Activated CD8-positive, alpha-beta memory T cell treated with anti-CD3 and anti-CD28 coated beads, Interleukin-2, amount 50 U/mL, for 4 hours (primary cell): Measurements from ENCODE around the gene CDC37.
"Not testable (repeated sequence)": the region's sequence is repeated elsewhere in the genome, so short reads cannot be mapped to it uniquely, and the experiment has no call there.

Experiments
- DNase-seq: peaks from one replicate; pipeline ENCODE4 v3.0.0-alpha.2; 2020

Gene CDC37

DNA sequence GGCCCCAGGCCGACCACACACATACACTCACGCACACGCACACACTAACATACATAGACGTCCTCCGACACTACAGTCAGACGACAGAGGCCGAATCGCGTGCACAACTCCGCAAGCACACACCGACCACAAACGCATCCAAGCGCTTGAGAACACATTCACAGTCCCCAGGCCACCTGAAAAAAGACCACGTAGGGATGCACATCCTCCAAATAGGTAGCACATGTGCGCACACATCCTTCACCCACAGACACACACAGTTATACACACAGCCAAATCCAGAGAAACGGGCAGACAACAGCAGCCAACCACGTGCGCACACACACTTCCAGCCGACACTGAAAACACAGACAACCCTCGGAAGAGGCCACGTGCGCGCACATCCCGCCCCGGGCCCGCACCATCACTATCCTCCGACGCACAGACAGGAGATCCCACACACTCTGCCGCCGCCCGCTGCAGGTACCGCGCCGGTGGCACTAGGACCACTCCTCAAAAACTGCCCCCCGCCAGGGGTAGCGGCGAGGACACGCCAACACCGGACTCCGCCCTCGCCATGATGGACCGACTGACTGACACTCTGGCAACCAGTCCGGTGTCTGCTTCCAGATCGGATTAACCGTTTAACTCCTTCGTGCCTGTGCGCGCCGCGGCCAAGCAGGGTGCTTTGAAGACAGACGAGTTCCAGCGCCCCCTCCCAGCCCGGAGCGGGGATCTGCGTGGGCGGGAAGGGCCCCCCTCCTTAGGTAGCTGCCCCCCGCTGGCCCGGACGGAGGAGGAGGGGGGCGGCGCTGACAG lies 16.5 kb upstream of the CDC37 start:
- no peak for DNase-seq

DNA sequence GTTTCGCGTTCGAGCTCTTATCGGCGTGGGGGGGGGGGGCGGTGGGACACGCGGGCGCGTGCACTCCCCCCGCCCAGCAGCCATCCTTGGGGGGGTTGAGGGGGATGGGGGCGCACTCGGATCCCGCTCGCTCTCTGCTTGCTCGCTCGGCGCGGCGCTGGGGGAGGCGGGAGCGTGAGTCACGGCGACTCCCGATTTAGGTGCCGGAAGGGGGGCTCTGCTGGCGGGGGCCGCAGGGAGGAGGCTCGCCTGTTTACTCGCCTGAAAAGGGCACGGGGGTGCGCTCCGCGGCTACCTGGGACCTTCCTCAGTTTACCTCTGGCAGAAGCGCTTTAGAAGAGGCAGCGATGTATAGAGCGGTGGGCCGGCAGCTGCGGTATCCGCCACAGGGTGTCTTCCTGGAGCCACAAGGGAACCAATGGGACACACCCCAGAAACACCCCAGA lies 15.9 kb upstream of the CDC37 start:
- peak; percentile 72 for DNase-seq

DNA sequence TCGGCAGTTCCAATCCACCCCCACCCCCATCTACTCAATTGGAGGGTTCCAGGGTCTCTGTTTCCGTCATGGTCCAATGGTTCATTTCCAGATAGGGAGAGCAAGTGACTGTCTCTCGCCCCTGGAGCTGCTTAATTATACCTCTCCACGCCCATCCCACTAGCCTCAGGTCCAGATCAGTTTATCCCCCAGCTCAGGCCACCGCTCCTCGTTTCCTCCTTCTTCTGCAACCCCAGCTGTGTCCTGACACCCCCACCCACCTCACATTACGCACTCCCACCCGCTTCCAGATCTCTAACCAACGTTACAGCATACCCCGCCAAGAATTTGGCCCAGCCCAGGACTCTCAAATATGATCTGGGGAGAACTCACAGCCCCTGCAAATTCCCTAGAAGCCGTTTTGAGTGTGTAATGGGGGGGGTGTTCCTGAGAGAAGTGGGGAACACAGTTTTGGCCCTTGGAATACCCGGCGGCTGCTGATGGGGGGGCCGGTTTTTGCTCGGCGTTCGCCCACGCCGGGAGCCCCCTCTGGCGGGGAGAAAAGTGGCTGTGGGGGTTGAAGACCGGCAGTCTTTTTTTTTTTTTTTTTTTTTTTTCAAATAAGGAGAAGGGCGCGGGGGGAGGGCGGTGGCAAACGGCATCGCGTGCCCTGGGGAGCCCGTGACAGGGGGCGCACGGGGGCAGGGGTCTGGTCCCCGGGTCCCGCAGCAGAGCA lies 15.3 kb upstream of the CDC37 start:
- DNase-seq = no peak

DNA sequence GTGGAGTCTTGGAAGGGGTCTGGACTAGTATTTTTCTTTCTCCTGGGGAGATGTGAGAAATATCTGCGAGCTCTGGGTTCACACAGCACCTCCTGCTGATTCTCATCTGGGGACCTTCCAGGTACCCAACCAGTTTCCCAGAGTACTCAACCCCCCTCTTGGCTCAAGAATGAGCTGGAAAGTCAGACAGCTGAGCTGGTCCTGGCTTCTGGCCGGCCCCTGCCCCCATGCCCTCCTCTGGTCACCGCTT lies 14.8 kb upstream of the CDC37 start:
- DNase-seq = no peak

DNA sequence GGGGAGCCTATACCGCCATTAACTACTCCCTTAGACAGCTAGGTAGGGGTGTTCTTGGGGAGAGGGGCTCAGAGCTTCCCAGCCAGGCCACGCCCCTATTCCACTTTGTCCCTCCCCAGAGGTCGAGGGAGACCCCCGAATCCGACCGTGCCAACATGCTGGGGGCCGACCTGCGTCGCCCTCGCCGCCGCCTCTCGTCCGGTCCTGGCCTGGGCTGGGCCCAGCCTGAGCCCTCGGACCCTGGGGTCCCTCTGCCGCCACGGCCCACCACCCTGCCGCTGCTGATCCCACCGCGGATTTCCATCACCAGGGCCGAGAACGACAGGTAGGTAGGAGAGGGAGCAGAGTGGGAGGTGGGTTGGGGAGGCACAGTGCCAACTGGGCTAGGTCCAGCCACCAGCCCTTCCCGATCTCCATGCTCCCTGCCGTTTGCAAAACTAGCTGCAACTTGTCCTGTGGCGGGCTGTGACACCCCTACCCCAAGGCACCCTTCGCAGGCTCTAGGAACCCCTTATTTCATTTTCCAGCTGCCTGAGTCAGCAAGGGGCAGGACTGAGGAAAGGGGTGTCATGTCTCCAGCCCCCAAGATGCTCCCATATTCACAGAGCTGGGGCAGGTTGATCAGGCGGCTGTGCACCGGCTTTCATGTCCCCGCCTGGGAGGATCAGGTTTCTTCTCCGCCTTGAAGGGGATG lies 14.3 kb upstream of the CDC37 start:
- DNase-seq = no peak

DNA sequence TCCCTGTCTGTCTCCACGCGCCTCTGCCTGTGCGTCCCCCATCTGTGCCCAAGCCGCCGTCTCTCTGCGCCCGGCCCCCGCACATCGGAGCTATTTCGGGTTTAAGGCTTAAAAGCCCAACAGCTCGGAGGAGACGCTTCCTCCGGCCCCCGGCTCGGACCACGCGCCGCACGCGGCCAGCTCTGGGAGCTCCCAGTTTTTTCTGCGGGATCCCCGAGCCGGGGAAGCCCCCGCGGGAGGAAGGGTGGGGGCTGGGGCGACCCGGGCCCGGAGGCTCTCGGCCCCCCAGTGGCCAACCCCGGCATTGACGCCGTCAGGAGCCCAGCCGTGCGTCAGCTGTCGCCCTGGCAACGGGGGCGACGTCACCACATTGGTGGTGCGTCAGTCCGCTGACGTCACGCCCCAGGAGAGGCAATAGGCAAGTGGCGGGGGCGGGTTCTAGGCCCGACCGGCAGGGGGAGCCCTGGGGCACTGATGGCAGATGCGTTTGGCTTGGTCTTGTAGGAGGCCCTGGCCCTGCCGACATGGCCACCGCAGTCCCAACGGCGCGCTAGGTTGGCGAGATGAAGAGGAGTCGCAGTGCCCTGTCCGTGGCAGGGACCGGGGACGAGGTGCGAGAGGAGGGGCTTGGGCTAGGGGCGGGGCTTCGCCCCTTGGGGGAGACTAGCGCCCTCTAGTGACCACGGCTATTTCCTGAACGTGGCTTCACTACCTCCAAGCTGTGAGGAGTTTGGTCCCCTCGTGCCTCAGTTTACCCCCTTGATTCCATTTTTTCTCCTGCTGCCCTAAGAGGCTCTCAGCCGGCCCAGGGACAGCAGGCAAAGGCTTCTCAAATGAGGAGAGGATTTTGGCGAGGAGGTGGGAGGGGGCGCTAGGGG lies 13.3 kb upstream of the CDC37 start:
- DNase-seq = peak; percentile 95

DNA sequence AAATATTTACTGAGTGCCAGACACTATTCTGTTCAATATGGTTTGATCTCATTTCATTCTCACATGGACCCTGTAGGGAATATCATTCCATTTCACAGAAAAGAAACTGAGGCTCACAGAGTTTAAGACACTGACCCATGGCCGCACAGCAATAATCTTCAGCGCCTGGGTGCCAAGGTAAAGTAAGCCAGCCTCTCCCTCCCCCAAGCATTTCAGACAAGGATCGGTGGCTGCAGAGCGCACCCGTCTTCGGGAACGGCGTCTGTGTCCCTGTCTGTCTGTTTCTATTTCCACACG lies 12.7 kb upstream of the CDC37 start:
- DNase-seq = no peak

DNA sequence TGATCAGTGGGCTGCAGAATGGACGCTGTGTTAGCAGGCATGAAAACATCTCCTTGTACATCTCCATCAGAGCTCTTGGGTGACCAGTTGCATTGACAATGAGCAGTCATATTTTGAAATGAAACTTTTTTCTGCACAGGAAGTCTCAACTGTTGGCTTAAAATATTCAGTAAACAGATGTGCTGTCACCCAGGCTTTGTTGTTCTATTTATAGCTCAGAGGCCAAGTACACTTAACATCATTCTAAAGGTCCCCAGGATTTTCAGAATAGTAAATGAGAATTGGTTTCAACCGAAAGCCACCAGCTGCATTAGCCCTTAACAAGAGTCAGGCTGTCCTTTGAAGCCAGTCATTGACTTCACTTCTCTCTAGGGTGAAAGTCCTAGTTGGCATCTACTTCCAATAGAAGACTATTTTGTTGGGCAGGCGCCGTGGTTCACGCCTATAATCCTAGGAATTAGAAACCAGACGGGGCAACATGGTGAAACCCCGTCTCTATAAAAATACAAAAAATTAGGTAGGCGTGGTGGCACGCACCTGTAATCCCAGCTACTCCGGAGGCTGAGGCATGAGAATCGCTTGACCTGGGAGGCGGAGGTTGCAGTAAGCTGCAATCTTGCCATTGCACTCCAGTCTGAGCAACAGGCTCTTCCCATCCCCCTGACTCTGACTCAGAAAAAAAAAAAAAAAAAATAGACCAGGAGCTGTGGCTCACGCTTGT lies 9.1 kb upstream of the CDC37 start:
- no peak for DNase-seq

DNA sequence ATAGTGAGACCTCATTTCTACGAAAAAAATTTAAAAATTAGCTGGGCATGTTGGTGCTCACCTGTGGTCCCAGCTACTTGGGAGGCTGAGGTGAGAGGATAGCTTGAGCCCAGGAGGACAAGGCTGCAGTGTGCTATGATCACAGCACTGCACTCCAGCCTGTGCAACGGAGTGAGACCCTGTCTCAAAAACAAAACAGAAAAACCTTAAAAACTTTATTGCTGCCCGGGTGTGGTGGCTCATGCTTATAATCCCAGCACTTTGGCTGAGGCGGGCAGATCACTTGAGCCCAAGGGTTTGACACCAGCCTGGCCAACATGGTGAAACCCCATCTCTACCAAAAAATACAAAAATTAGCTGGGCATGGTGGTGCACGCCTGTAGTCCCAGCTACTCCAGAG lies 7.9 kb upstream of the CDC37 start:
- DNase-seq = not testable (repeated sequence)

DNA sequence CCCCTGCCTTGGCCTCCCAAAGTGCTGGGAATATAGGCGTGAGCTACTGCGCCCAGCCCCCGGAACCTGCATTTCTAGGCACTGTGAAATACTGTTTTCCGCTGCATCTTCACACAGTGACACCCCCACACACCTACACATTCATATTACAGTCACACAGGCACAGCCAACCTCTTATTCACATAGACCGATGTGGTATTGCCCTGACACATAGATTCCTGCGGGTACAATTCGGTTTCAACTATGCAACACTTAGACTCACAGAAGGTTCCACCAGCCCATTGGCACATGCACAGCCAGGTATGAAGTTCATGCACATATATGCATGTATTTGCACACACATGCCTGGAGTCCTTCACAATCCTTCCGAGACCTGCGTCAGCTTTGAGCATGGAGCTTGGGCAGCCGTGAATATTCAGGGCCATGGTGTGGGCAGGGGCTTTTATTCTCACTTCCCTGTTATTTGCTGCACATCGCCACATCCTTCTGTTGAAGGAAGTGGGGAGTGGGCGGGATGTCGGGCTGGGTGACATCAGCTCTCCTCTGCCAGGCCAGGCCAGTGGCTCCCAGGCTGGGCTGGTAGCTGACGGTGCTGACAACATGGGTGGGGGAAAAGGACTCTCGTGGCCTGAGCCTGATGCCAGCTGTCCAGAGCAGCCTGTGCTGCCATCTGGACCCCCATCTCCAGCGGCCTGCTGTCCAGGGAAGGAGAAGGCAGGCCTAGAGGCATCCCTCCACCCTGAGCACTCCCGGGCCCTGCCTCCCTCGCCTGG lies 5.4 kb upstream of the CDC37 start:
- peak; percentile 51 for DNase-seq

DNA sequence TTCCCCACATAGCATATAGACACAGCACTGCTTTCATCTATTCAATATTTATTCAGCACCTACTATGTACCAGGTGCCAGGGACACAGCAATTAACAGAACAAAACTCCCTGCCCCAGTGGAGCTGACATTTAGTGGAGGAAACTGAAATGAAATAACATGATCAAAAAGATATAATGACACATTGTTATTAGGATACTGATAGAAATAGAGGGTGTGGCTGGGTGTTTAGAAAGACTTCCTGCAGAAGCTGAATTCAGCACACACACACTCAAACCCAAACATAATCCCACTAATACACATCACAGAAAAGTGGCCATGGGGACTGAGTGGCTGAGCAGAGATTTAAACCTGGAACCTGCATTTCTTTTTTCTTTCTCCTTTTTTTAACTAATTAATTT lies 3.8 kb upstream of the CDC37 start:
- no peak for DNase-seq

DNA sequence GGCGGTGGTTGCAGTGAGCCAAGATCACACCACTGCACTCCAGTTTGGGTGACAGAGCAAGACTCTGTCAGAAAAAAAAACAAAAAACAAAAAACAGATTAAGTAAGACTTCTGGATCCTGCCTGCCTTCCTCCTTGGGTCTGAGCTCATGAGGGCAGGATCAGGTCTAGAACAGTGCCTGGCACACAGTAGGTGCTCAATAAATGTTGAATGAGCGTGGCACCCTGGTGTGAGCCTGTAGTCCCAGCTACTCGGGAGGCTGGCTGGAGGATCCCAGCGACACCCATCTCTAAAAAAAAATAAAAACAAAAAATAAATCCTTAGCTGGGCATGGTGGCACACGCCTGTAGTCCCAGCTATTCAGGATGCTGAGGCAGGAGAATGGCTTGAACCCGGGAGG lies 2.8 kb upstream of the CDC37 start:
- no peak for DNase-seq

DNA sequence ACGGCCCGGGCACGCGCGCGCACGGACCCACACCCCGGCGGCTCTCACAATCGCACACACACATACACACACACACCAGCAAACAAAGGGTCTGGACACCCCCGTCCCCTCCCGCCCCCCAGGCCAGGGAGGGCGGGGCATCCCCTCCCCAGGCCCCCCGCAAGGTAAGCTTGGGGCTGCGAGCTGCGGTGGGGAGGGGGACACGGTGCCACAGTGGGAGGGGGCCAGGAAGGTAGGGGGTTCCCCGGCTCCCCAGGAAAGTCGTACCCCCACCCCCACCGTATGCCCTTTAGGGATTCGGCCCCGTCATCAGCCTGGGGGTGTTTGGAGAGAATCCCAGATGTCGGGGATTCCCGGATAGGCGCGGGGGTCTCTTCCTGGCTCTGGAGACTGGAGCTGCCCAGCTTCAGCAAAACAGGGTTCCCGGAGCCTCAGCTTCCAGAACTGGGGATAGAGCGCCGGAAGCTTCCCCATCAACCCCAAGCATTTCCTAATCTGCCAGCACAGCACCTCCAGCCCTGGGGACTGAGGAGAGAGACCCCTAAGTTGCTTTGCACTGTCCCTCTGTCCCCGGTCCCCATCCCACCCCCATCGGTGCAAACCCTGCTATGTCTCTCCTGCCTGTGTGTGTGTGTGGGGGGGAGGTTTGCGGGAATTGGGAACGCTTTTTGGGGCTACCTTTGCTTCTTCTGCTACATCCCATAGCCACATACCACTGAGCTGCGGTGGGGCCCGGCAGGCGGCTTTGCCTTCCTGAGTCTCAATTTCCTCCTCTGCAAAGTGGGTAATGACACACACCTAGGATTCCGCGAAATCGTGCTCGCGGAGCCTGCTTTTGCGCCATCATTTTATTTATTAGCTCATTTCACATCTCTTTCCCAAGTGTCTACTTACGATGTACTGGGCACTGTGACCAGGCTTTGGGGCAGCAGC lies 1.8 kb upstream of the CDC37 start:
- DNase-seq = peak; percentile 58

DNA sequence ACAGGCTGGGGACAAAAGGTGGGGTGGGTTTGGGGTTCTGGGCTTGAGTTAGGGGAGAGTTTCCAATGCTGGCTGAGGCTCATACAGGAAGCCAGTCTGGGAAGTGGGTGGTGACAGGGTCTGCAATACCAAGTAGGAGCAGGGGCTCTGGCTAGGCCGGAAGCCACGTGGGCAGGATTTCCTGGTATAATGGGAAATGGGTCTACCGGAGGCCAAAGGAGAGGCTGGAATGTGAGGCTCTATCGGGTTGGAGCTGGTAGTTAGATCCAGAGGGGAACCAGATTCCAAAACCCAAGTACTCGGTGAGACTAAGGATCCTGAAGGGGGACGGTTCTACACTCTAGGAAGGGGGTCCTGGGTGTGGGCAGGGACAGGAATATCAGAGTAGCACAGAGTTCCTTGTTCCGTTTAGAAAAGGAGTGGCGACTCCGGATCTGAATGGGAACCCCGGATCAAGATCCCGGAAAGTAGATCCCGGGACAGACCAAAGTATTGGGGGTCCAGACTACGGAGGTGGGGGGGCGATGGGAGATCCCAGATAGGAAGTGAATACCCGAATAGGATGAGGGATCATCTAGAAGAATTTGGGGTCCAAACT lies 802 bp downstream of the CDC37 start:
- no peak for DNase-seq

DNA sequence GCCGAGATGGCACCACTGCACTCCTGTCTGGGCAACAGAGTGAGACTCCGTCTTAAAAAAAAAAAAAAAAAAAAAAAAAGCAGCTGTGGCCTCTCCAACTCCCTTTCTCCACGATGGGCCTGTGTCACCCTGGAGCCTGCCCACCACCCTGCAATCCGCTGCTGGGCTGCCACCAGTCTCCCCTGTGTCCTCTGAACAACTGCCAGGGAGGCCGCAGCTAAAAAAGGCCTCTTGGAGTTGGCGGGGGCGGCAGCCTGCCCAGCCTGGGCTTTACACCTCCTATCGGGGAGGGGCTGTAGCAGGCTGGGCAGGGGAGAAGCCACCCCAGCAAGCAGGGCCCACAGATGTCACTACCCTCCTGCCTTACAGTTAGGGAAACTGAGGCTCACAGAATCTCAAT lies 3.5 kb downstream of the CDC37 start:
- DNase-seq = no peak

DNA sequence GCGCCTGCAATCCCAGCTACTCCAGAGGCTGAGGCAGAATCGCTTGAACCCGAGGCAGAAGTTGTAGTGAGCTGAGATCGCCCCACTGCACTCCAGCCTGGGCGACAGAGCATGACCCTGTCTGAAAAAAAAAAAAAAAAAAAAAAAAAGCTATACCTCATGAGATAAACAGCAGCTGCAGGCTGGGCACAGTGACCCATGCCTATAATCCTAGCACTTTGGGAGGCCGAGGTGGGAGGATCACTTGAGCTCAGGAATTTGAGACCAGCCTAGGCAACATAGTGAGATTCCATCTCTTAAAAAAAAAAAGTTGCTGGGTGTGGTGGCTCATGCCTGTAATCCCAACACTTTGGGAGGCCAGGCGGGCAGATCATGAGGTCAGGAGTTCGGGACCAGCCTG lies 4.0 kb downstream of the CDC37 start:
- DNase-seq = not testable (repeated sequence)

DNA sequence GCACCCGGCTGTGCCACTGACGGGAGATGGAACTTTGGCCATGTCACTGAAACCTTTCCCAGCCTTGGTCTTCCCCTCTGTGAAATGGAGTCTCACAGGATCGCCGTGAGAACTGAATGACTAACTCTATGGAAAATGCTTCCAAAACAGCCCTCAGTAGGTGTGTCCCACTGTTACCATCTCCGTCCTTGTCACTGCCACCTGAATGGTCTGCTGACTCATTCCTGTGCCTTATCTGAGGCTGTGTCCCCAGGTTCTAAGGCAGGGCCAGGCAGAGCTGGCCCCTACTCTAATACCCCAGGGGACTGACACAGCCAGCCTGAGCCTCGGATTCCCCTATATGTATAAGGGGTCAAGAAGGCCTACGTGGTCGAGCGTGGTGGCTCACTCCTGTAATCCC lies 4.5 kb downstream of the CDC37 start:
- no peak for DNase-seq

DNA sequence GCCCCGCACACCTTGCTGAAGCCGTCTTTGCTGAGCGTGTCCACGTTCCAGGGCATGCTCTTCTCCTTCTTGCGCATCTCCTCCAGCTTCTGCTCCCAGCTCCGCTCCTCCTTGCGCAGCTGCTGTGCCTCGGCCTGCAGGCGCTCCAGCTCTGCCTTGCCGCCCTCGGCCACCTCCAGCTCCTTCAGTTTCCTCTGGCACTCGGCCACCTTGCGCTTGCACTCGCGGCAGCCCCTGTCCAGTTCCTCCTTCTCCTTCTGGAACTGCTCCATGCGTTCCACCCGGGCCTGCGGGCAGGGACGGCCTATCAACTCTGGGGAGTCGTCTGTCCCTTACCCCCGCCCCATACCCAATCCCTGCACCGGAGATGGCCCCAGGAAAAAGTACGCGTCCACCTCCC lies 7.4 kb downstream of the CDC37 start:
- DNase-seq = no peak

DNA sequence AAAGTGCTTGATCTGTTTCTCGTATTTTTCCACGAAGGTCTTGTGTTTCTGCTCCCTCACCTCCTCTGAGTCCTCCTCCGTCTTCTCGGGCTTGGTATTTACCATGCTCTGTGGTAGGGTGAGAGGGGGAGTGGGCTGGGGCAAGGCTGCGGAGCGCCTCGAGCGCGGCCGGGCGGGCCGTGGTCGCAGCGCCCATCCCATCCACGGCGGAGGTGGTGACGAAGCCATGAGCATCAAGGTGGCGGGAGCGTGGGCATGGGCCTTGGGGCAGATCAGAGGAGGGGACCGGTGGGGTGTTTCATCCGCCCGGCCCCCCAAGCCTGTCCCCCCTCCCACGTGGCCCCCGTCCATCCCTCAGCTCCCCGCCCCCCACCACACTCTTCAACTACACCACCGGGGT lies 7.9 kb downstream of the CDC37 start:
- no peak for DNase-seq

DNA sequence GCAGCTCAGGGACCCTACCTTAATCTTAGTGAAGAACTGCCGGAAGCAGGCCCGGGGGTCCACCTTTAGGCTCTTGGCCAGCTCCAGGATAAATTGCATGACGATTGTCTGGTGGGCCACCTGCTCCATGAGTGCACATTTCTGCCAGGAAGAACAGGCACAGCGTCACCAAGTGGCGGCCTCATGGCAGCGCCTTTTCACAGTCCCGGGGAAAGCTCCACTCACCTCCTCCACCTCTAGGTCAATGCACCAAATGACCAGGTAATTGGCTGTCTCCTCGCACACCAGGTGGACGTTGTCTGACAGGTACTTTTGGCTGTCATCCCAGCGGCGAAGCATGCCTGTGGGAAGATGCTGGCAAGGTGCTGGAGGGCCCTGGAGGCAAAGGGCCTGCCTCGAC lies 8.3 kb downstream of the CDC37 start:
- DNase-seq = no peak
